Nephron progenitor cell (in vitro differentiated cells): Measurements from ENCODE around the gene RBM47.
A peak's percentile ranks its signal among the peaks of the same experiment; 100 is the strongest.

Experiments used
- DNase-seq: peaks from one replicate; pipeline ENCODE4 v3.0.0; 2021
- H3K27ac Mint-ChIP-seq: 2 replicates; pipeline ENCODE4 v1.8.0; 2021; ENCODE audit warnings: mild to moderate bottlenecking, moderate library complexity, mixed read lengths
- H3K27me3 Mint-ChIP-seq: 2 replicates; pipeline ENCODE4 v1.8.0; 2021; ENCODE audit warnings: mild to moderate bottlenecking, low read depth, mixed read lengths; ENCODE audit not compliant: poor library complexity
- H3K36me3 Mint-ChIP-seq: 2 replicates; pipeline ENCODE4 v1.8.0; 2021; ENCODE audit warnings: low read depth, mixed read lengths
- H3K4me1 Mint-ChIP-seq: 2 replicates; pipeline ENCODE4 v1.8.0; 2021; ENCODE audit warnings: mixed read lengths
- H3K4me3 Mint-ChIP-seq: 2 replicates; pipeline ENCODE4 v1.8.0; 2021; ENCODE audit warnings: mild to moderate bottlenecking, moderate library complexity, mixed read lengths
- H3K9me3 Mint-ChIP-seq: 2 replicates; pipeline ENCODE4 v1.8.0; 2021; ENCODE audit warnings: mild to moderate bottlenecking, moderate library complexity, mixed read lengths
- TF ChIP-seq, protein P1 (sequence below): fragments of 200-600 bp; sonication (generic); IDR thresholded peaks from 2 replicates; pipeline ENCODE4 v1.5.0; 2021; ENCODE audit warnings: antibody characterized with exemption

The RBM47 gene

DNA sequence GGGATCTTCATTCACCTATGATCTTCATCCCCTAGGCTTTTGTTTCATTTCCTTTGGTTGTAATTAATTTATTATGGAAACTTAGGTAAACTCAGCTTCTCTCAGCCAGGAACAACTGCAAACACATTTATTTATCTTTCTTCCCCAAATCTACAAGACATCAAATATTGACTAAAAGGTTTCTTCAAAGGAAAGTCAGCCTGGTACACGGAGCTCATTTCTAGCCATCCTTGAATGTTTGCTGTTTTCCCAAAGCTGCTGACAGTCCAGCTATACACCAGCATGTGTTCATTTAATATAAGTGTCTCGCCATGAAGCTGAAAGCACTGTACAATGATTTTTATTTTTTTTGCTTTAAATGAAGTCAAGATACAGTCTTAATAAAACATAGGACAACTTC, 16.8 kb downstream of the RBM47 start:
- Mint-ChIP-seq H3K36me3 (peaks cover 5% of the 10 kb centered on the region), H3K27ac (no peak overlapping the region), H3K9me3 (peaks cover 10% of the 10 kb centered on the region), H3K4me1 (peaks cover 8% of the 10 kb centered on the region), H3K27me3 (peaks cover 4% of the 10 kb centered on the region), H3K4me3 (no peak overlapping the region)
- TF ChIP-seq, protein P1, sequence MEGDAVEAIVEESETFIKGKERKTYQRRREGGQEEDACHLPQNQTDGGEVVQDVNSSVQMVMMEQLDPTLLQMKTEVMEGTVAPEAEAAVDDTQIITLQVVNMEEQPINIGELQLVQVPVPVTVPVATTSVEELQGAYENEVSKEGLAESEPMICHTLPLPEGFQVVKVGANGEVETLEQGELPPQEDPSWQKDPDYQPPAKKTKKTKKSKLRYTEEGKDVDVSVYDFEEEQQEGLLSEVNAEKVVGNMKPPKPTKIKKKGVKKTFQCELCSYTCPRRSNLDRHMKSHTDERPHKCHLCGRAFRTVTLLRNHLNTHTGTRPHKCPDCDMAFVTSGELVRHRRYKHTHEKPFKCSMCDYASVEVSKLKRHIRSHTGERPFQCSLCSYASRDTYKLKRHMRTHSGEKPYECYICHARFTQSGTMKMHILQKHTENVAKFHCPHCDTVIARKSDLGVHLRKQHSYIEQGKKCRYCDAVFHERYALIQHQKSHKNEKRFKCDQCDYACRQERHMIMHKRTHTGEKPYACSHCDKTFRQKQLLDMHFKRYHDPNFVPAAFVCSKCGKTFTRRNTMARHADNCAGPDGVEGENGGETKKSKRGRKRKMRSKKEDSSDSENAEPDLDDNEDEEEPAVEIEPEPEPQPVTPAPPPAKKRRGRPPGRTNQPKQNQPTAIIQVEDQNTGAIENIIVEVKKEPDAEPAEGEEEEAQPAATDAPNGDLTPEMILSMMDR: no peak
- no peak for DNase-seq

DNA sequence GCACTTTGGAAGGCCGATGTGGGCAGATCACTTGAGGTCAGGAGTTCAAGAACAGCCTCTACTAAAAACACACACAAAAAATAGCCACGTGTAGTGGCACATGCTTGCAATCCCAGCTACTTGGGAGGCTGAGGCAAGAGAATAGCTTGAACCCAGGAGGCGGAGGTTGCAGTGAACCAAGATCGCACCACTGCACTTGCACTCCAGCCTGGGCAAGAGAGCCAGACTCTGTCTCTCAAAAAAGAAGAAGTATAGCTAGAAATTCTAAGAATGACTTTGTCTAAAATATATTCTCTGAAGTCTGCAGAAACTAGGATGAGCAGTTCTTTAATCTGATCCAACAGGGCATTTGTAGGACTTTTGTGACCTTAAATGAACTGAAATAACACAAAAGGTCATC, 17.4 kb downstream of the RBM47 start:
- TF ChIP-seq, protein P1: no peak
- no peak for DNase-seq
- Mint-ChIP-seq H3K9me3 (peaks cover 10% of the 10 kb centered on the region), H3K27me3 (peaks cover 4% of the 10 kb centered on the region), H3K4me1 (peaks cover 6% of the 10 kb centered on the region), H3K27ac (no peak overlapping the region), H3K36me3 (peaks cover 5% of the 10 kb centered on the region), H3K4me3 (no peak overlapping the region)

DNA sequence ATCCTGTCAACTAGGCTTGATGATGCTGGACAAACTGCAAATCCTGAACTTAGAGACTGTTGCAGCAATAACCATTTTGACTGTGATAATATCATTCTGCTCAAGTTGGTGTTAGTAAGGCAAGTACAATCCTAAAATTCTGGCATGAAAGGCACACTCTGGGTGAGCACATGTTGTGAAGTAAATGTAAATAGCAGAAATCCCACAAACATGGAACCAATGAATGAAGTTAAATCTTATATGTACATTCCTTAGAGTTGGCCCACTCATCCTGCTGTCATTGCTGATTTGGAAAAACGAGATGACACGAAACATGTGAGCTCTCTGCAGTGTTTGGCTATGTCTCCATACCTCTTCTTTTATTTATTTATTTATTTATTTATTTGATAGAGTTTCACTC, 21.0 kb downstream of the RBM47 start:
- TF ChIP-seq, protein P1: no peak
- no peak overlapping the region for H3K27ac Mint-ChIP-seq

DNA sequence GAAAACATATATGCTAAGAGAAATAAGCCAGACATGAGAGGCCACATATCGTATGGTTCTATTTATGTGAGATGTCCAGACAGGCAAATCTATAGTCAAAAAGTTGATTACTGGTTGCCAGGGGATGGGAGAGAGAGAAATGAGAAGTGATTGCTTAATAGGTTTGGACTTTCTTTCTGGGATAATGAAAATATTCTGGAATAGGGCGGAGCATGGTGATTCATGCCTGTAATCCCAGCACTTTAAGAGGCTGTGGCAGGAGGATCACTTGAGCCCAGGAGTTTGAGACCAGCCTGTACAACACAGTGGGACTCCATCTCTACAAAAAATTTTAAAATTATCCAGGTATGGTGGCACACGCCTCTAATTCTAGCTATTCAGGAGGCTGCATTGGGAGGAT, 22.4 kb downstream of the RBM47 start:
- Mint-ChIP-seq H3K4me3 (no peak overlapping the region), H3K9me3 (peaks cover 9% of the 10 kb centered on the region), H3K27ac (no peak overlapping the region), H3K27me3 (peaks cover 8% of the 10 kb centered on the region), H3K4me1 (peaks cover 19% of the 10 kb centered on the region), H3K36me3 (peaks cover 6% of the 10 kb centered on the region)
- TF ChIP-seq, protein P1: no peak
- no peak for DNase-seq

More for the DNA sequence above, 21.0 kb downstream of the RBM47 start:
- peaks cover 8% of the 10 kb centered on the region for H3K27me3 Mint-ChIP-seq
- no peak for DNase-seq
- H3K4me1 Mint-ChIP-seq: peaks cover 18% of the 10 kb centered on the region
- H3K4me3 Mint-ChIP-seq: no peak overlapping the region
- H3K9me3 Mint-ChIP-seq: peaks cover 15% of the 10 kb centered on the region
- H3K36me3 Mint-ChIP-seq: peaks cover 11% of the 10 kb centered on the region

DNA sequence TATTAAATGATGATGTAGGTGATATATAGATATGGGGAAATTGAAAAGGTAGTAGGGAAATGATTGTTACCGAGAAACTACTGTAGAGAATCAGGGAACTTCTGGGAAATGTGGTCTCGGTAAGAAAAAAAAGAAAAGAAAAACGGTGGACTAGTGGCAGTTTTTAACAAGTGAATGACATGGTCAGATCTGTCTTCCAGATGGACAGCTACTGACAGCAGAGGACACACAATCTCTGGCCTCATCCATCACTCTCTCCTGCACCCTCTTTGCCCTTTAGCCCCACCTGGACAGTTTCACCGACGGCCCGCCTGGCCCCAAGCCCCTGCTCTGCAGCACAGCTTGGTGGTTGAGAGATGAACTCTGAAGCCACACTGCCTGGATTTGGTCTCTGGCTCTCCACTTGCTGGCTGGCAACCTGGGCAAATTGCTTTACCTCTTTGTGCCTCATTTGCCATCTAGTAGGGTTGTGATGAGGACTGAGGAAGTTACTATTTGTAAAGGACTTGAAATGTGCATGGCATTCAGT, 23.4 kb downstream of the RBM47 start:
- DNase-seq: no peak
- Mint-ChIP-seq H3K4me3 (no peak overlapping the region), H3K4me1 (peaks cover 19% of the 10 kb centered on the region), H3K27ac (peak overlapping the region; percentile 11), H3K27me3 (peaks cover 8% of the 10 kb centered on the region), H3K9me3 (peaks cover 4% of the 10 kb centered on the region), H3K36me3 (peaks cover 6% of the 10 kb centered on the region)
- TF ChIP-seq, protein P1: no peak

DNA sequence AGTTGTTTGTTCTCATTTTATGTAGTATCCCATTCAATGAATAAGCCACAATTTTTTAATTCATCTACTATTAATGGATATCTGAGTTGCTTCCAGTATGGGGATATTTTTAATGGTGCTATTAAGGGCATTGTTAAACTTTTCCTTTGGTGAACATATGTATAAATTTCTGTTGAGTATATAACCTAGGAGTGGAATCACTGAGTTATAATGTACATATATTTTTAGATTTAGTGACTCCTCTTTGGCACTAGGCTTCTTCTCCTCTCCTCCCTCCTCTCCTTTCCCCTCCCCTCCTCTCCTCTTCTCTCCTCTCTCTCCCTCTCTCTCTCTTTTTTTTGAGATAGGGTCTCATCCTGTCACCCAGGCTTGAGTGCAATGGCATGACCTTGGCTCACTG, 26.4 kb downstream of the RBM47 start:
- peaks cover 13% of the 10 kb centered on the region for H3K4me1 Mint-ChIP-seq
- H3K4me3 Mint-ChIP-seq: no peak overlapping the region
- peaks cover 6% of the 10 kb centered on the region for H3K36me3 Mint-ChIP-seq
- peaks cover 8% of the 10 kb centered on the region for H3K27me3 Mint-ChIP-seq
- TF ChIP-seq, protein P1: no peak
- no peak for DNase-seq
- H3K9me3 Mint-ChIP-seq: peaks cover 4% of the 10 kb centered on the region
- no peak overlapping the region for H3K27ac Mint-ChIP-seq
